H7 (cell line): ENCODE measurements around the gene RAPGEF2. TPM values are rescaled to one million over a fixed set of nuclear protein-coding genes. Genes with fewer than 3 reads are reported as not detected.
"Not testable (repeated sequence)": the region's sequence is repeated elsewhere in the genome, so short reads cannot be mapped to it uniquely, and the experiment has no call there.

Source experiments
- DNase-seq: peaks from one replicate; pipeline ENCODE4 v3.0.0; 2012
- H3K27me3 ChIP-seq: 2 replicates; pipeline ENCODE4 v1.6.0; 2011; ENCODE audit warnings: mild to moderate bottlenecking, low read length; ENCODE audit not compliant: control insufficient read depth, insufficient read depth
- H3K36me3 ChIP-seq: replicated peaks from 2 replicates; pipeline ENCODE4 v1.5.1; 2011; ENCODE audit warnings: low read length; ENCODE audit not compliant: control insufficient read depth, insufficient read depth
- H3K4me3 ChIP-seq: 2 replicates; pipeline ENCODE4 v1.5.1; 2011; ENCODE audit warnings: low read depth, mild to moderate bottlenecking, control low read depth, low read length, moderate library complexity; ENCODE audit not compliant: insufficient read depth
- total RNA-seq: library from RNA; depleted of rRNA; stranded (reverse); fragments of >200 nt; shearing (Covaris generic); gene quantifications from 2 replicates; pipeline ENCODE4 v1.2.3, GENCODE V29; 2014

RAPGEF2 gene
- total RNA-seq, 1 experiment from 2014 or later = 33.2 TPM

DNA sequence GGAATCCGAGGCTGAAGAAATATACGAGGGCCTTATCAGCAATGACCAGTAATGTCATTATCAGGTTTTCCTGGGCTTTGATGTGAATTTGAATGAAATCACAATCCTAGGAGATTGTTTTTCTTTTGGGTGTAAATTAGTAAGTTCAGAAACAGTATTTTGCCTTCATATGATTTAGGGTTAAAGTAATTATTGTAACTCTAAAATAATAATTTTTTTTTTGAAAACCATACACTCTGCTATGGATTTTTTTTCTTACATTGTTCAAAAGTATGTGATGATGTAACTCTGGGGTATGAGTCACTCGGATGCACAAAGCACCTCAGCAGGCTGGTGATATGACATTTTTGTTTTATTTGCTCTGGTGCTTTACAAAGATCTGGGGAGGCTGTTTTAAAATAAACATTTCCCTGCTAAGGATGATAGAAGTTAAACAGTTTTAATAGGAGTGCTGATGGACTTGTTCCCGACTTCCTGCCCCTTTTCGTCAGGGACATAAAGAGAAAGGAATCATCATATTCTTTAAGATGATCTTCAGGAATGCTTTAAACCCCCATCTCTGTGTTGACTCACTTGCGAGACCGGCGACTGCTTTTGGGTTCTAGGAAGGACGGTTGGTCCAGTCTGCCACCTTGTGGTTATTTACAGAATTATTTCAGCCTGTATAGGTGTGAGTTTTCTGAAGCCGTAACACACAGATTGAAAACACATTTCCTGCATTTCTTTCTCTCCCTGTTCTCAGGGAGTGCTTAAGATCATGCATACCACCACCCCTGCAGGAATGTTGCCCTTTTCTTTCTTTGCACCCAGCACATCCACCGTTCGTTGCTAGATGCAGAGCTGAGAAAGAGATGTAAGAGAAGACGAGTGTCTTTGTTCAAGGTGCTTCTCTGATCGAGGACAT, 72.5 kb downstream of the RAPGEF2 start:
- Histone ChIP-seq H3K4me3 (no peak overlapping the region), H3K27me3 (no peaks in the 10 kb centered on the region), H3K36me3 (no peaks in the 10 kb centered on the region)
- peak; percentile 22 for DNase-seq

DNA sequence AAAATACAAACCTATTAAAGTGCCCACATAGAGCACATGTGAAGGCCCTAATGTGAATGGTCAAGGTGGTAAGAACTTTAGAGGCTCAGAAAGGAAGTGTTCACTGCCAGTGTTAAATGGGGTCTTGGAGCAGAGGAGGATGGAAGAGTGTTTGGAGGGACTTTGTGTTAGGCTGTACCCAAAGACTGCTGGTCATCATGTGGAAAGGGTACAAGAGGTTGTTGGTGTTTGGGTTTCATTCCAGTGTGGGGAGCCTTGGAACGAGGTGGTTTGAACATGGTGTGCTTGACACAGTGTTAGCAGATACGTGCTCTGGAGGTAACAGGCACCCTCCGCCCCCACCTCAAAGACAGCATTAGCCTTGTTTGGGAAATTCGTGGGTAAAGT, 73.1 kb downstream of the RAPGEF2 start:
- Histone ChIP-seq H3K4me3 (no peak overlapping the region), H3K36me3 (no peaks in the 10 kb centered on the region), H3K27me3 (no peaks in the 10 kb centered on the region)
- DNase-seq = no peak

DNA sequence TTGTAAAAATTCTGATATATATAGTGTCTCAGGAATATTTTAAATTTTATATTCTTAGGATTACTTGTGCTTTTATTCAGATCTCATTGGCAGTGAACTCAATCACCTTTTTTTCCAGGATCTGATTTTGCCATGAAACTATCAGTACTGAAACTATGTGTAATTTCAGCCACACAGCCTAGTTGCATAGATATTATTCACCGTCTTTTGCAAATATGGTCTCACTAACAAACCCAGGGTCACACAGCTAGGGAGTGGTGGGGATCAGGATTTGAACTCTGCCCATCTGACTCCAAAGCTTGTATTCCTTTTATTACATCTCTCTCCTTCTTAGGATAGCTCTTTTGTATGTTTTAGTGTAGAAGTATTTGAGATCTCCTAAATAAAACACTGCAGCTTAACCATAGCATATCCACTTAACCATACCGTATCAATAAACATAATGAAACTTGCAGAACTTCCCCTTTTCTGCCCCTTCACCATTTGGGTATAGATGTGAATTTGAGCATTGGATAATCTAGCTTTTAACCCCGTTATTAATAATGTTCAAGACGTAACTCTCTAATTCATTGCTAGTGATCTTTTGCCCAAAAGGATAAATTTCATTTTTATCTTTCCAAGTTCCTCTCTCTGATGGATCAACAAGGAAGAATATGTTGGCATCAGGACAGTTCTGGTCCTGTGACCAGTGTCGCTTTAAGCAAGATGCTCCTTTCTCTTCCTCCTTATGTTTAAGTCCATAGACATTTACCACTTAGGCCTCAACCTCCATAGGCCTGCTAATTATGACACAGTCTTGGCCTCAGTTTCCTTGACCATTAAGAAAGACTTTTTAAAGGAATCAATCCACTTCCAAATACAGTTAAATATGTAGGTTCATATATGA, 74.6 kb downstream of the RAPGEF2 start:
- DNase-seq = no peak
- Histone ChIP-seq H3K36me3 (no peaks in the 10 kb centered on the region), H3K4me3 (no peak overlapping the region), H3K27me3 (no peaks in the 10 kb centered on the region)

DNA sequence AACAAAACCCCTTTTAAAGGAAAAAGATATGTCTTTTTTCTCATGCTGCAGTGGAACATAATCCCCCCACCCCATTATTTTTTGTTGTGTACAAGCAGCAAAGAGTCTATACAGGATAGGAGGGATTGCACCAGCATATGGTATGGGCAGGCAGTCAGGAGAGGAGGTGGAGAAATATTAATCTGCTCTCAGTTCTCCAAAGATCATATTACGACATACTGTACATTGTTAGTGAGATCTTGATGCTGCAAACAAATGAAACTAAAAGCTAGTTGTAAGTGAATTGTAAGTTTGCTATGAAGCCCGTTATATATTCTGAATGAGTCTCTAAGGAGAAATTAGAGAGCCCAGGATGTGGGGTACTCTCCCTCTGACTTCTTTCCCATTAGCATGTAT, 75.3 kb downstream of the RAPGEF2 start:
- Histone ChIP-seq H3K36me3 (no peaks in the 10 kb centered on the region), H3K27me3 (no peaks in the 10 kb centered on the region), H3K4me3 (no peak overlapping the region)
- no peak for DNase-seq

DNA sequence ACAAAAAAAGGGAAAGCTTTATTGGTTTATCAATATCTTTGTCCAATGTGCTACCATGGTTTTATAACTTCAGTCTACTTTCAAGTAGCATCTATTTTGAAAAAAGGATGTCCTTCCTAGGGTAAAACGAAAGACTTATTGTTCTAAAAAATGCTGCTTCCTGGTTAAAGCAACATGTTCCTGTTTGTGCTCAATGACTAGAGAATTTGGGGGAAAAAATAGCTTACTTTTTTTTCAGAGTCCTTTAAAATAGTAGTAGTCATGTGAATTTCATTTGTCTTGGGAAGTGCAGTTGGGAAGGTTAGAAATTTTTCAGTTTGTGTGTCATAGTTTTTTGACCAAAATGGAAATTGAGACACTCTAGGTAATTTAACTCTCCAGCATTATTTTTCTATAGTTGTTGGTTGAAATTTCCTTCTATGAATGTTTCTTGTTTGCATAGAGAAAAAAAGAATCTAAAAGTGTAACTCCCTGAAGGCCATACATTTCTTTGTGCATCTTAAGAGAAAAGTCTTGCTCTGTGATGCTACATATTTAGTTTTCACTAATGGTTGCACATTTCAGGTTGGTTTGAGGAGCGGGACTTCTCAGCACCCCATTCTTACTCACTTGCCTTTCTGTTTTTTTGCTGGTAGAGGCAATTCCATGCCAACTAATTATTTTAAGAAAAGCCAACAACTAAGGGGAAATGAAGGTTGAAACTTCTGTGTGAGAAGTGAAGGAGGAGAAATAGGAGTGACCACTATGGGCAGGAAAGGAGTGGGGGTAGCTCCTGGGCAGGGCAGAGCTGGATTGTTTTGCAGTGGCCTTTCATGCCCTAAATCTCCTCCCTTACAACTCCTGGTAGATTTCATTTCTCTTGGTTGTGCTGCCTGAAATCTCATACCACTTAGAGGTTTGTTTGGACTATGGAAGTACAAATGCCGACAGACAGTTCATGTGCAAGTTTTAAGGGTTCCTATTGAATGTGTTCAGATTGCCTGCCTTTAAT, 76.4 kb downstream of the RAPGEF2 start:
- Histone ChIP-seq H3K27me3 (no peaks in the 10 kb centered on the region), H3K36me3 (no peaks in the 10 kb centered on the region), H3K4me3 (no peak overlapping the region)
- no peak for DNase-seq

DNA sequence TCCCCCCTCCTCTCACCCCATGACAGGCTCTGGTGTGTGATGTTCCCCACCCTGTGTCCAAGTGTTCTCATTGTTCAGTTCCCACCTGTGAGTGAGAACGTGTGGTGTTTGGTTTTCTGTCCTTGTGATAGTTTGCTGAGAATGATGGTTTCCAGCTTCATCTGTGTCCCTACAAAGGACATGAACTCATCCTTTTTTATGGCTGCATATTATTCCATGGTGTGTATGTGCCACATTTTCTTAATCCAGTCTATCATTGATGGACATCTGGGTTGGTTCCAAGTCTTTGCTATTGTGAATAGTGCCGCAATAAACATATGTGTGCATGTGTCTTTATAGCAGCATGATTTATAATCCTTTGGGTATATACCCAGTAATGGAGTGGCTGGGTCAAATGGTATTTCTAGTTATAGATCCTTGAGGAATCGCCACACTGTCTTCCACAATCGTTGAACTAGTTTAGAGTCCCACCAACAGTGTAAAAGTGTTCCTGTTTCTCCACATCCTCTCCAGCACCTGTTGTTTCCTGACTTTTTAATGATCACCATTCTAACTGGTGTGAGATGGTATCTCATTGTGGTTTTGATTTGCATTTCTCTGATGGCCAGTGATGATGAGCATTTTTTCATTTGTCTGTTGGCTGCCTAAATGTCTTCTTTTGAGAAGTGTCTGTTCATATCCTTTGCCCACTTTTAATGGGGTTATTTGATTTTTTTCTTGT, 81.2 kb downstream of the RAPGEF2 start:
- not testable (repeated sequence) for DNase-seq, H3K27me3 ChIP-seq, H3K36me3 ChIP-seq, H3K4me3 ChIP-seq

DNA sequence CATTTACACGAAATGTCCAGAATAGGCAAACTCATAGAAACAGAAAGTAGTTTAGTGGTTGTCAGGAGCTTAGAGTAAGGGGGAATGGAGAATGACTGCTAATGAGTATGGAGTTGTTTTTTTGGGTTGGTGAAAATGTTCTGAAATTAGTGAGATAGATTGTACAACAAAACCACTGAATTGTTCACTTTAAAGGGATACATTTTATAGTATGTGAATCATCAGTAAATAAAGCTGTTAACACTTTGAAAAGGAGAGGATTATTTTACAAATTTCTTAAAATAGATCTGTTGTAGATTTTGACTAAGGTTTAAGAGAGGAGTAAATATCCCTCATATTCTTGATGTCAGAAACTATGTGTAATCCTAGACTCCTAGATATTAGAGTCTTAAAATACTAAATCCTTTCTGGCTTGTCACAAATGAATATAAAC, 82.7 kb downstream of the RAPGEF2 start:
- DNase-seq = no peak
- H3K4me3 ChIP-seq = no peak overlapping the region
- H3K36me3 ChIP-seq = no peaks in the 10 kb centered on the region

DNA sequence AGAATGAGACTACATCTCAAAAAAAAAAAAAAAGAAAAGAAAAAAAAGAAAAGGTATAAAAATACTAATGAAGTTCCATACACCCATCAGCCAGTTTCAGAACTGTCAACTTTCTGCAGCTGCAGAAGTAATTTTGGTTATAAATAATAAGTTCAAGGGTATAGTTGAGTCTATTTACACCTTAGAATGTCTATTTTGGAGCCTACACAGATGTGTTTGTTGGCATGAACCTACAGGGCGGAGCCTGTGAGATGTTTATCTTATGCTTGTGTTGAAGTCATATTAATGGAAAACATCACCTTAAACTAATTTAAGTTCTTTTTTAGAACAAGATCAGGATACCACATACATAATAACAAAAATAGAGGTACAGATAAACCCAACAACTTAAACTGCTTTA, 85.8 kb downstream of the RAPGEF2 start:
- no peak for DNase-seq
- no peaks in the 10 kb centered on the region for H3K27me3 ChIP-seq
- H3K4me3 ChIP-seq = no peak overlapping the region
- no peaks in the 10 kb centered on the region for H3K36me3 ChIP-seq

More for the DNA sequence above, 82.7 kb downstream of the RAPGEF2 start:
- H3K27me3 ChIP-seq = no peaks in the 10 kb centered on the region

DNA sequence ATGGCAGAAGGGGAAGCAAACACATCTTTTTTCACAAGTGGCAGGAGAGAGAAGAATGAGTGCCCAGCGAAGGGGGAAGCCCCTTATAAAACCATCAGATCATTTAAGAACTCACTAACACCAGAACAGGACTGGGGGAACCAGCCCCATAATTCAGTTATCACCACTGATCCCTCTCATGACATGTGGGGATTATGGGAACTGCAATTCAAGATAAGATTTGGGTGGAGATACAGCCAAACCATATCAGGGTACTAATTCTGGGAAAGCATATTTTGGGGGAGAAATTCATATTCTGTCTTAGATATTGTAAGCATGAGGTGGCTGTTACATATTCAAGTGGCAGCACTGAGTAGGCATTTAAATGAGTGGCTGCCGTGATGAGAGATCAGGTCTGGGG, 87.8 kb downstream of the RAPGEF2 start:
- no peak overlapping the region for H3K4me3 ChIP-seq
- H3K27me3 ChIP-seq = no peaks in the 10 kb centered on the region
- H3K36me3 ChIP-seq = no peaks in the 10 kb centered on the region
- DNase-seq = no peak

DNA sequence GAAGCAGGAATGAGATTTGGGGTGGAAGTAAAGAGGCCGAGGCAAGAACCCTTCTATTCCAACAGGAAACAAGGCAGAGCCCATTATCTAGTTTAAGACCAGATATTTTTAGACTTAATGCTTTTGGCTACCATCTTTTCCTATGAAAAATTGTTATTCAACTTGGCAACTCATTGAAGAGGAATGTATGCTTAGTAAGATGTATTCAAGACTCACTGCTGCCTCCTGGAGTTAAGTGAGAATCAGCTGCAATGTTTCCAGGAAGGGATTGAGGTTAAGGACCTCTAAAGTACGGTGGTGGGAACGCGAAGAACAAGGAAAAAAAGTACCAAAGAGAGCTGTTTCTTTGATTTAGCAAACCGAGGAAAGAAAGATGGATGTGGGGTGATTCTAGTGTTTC, 89.1 kb downstream of the RAPGEF2 start:
- no peaks in the 10 kb centered on the region for H3K36me3 ChIP-seq
- H3K27me3 ChIP-seq = no peaks in the 10 kb centered on the region
- H3K4me3 ChIP-seq = no peak overlapping the region
- no peak for DNase-seq

DNA sequence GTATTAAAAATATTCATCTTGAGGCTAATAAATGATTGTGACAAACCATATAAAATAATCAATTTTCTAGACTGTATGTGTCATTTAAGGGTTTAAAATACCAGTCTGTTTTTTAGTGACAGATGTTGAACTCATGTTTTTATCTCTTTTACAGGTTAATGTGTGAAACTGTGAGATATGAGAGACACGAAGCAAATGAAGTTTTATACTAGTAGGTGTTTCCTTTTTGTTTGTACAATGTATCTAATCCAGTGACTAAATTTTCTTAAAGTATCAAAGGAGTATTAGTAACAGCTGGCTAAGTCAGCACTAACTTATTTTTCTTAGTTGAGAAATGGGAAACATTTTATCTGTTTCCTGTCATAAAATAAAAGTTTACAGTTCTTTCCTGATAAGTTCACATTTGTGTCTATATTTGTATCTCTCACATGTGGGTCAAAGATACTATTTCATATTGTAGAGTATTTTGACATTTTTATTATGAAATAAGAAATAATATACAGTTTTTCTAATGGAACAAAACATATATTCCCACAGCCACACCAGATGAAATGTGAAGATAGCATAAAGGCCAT, 90.3 kb downstream of the RAPGEF2 start:
- no peak for DNase-seq
- Histone ChIP-seq H3K36me3 (no peaks in the 10 kb centered on the region), H3K27me3 (no peaks in the 10 kb centered on the region), H3K4me3 (no peak overlapping the region)

DNA sequence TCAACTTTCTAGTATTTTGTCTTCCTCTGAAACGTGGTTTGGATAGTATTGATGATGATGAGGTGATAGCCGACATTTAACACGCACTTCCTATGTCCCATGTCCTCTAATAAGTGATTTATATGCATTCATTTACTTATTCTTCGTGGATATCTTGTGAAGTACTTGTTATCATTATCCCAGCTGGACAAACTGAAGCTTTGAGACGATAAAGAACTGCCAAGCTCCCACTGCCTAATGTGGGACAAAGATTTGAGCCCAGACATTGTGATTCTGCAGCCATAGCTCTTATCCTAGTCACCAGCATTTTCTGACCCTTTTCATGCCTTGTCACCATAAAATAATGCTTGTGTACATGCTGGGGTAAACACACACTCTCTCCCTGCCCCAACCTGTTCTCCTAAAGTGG, 92.5 kb downstream of the RAPGEF2 start:
- DNase-seq = no peak
- no peak overlapping the region for H3K4me3 ChIP-seq
- H3K36me3 ChIP-seq = no peaks in the 10 kb centered on the region
- no peaks in the 10 kb centered on the region for H3K27me3 ChIP-seq

DNA sequence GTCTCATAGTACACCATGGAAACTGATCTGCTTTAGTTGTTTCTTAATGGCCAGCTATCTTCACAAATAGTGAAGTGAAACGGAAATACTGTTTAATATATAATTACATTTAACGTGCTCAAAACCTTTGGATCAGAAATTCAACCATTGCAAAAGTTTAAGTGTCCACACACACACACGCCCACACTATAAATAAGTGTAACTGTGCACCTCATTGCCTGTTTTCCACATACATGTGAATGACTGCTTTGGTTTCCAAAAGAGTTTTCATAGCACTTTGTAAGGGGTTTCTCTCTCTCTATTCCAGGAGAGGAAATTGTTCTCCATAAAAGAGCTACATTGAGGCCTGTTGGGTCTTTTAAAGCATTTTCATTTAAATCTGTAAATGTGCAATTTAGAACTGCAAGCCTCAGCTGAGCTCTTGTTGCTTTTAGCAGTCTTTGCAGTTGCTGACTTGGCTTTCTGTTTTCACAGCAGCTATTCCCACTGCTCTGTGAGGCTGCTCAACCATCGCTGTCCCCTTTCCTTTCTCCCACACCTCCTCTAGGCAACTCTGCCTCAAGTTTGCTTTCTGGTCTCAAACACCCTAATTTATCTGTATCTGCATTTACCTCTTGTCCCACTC, 94.5 kb downstream of the RAPGEF2 start:
- no peaks in the 10 kb centered on the region for H3K36me3 ChIP-seq
- no peak for DNase-seq
- no peaks in the 10 kb centered on the region for H3K27me3 ChIP-seq
- H3K4me3 ChIP-seq = no peak overlapping the region
